Left kidney (tissue), 8 donors: Measurements from ENCODE around the gene ODC1. TPM values are rescaled to one million over a fixed set of nuclear protein-coding genes. Genes with fewer than 3 reads are reported as not detected.
"Not testable (repeated sequence)": the region's sequence is repeated elsewhere in the genome, so short reads cannot be mapped to it uniquely, and the experiment has no call there.

ENCODE experiments used
- DNase-seq: peaks from one replicate; pipeline ENCODE4 v3.0.0-alpha.2; 2013
- long read RNA-seq, 8 donors: transcript quantifications; one replicate each; lab custom pipeline, GENCODE V29; 2026
- polyA plus RNA-seq: library from polyadenylated mRNA; unstranded; fragments of 120-200 nt; gene quantifications from one replicate; pipeline ENCODE4 v1.2.1, GENCODE V29; 2013; ENCODE audit not compliant: insufficient read length

Gene ODC1
- 375 TPM for polyA plus RNA-seq
- long read RNA-seq, donor 1, transcript ODC1-201 (12 exons, 2,653 nt), result major isoform, 146 of 210 reads
- long read RNA-seq, donor 1, partial matches to known transcripts, result 53 of 210 reads
- long read RNA-seq, donor 1, other reads (novel, unspliced or antisense), result 11 of 210 reads
- long read RNA-seq, donor 2, transcript ODC1-201 (12 exons, 2,653 nt), result major isoform, 142 of 187 reads
- long read RNA-seq, donor 2, partial matches to known transcripts, result 45 of 187 reads
- long read RNA-seq, donor 2, other reads (novel, unspliced or antisense), result 0 of 187 reads
- long read RNA-seq, donor 3, transcript ODC1-201 (12 exons, 2,653 nt), result major isoform, 103 of 149 reads
- long read RNA-seq, donor 3, partial matches to known transcripts, result 46 of 149 reads
- long read RNA-seq, donor 3, other reads (novel, unspliced or antisense), result 0 of 149 reads
- long read RNA-seq, donor 4, partial matches to known transcripts, result 0 of 1 reads
- long read RNA-seq, donor 4, other reads (novel, unspliced or antisense), result 0 of 1 reads
- long read RNA-seq, donor 5, transcript ODC1-201 (12 exons, 2,653 nt), result major isoform, 190 of 339 reads
- long read RNA-seq, donor 5, partial matches to known transcripts, result 136 of 339 reads
- long read RNA-seq, donor 5, other reads (novel, unspliced or antisense), result 13 of 339 reads
- long read RNA-seq, donor 6, transcript ODC1-201 (12 exons, 2,653 nt), result major isoform, 174 of 241 reads
- long read RNA-seq, donor 6, partial matches to known transcripts, result 61 of 241 reads
- long read RNA-seq, donor 6, other reads (novel, unspliced or antisense), result 6 of 241 reads
- long read RNA-seq, donor 7, transcript ODC1-201 (12 exons, 2,653 nt), result major isoform, 235 of 317 reads
- long read RNA-seq, donor 7, partial matches to known transcripts, result 72 of 317 reads
- long read RNA-seq, donor 7, other reads (novel, unspliced or antisense), result 10 of 317 reads
- long read RNA-seq, donor 8, transcript ODC1-201 (12 exons, 2,653 nt), result major isoform, 62 of 78 reads
- long read RNA-seq, donor 8, partial matches to known transcripts, result 16 of 78 reads
- long read RNA-seq, donor 8, other reads (novel, unspliced or antisense), result 0 of 78 reads

DNA sequence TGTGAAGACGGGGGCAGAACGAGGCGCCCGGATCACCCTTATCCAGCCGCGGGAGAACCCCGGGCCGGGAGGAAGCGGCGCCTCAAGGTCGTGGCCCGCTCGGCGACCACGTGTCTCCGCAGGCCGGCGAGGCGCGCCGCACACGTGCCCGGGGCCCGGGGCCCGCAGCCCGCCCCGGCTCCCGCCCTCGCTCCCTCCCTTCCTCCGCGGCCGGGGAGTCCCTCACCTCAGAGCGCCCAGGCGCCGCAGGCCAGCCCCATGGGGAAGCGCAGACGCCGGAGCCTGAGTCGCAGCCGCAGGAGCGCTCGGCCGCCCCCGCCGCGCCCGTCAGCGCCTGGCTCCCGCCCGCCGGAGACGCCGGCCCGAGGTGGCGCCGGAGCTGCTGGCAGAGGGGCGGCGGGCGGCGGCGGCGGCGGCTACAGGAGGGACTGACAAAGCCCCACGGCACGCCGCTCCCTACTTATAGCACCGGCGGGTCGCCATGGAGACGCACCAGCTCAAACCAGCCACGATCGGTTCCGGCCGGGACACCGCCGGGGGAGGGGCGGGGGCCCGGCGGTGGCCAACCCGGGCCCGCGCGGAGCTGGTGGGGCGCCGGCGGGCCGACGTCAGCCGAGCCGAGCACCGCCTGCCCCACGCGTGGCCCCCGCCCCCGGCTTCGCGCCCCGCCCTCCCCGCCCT is at the start of gene ODC1:
ODC1 (minus strand) TSS at position 433 of the 681 bp plus-strand sequence. CDS start 3,295 bp downstream, outside the sequence.
- peak; percentile 92 for DNase-seq

DNA sequence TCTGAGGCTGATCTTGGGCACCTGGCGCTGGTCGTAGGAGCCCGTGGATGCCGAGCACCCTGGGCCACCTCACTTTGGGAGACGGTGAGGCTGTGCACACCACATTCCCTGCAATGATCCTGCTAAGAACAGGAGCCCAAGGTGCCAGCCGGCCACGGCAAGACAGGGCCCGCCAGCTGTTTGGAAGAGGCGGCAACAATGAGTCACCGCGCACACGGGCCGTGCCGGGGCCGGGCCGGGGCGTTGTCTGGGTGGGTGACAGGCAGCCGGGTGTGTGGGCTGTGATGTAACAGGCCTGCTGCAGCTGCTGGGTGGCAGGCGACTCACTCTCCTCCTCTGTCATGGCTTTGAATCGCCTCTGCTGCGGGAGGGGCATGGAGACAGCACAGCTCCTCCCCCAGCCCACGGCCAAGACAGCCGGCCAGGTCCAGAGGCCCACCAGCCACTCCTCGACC is 49.7 kb upstream of the ODC1 start:
- DNase-seq, result no peak

DNA sequence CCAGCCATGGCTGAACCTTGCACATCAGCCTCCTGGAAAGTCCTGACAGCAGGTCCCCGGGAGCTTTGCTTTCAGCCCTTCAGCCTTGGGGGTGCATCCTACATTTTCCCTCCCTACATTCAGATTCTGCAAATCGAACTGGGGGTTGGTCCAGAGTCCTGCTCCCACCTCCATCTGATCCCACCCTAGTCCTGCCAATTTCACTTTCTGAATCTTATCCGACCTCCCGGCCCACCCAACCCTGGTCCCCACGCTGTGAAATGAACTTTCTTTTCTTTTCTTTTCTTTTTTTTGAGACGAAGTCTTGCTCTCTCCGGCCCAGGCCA is 47.8 kb upstream of the ODC1 start:
- DNase-seq, result no peak

DNA sequence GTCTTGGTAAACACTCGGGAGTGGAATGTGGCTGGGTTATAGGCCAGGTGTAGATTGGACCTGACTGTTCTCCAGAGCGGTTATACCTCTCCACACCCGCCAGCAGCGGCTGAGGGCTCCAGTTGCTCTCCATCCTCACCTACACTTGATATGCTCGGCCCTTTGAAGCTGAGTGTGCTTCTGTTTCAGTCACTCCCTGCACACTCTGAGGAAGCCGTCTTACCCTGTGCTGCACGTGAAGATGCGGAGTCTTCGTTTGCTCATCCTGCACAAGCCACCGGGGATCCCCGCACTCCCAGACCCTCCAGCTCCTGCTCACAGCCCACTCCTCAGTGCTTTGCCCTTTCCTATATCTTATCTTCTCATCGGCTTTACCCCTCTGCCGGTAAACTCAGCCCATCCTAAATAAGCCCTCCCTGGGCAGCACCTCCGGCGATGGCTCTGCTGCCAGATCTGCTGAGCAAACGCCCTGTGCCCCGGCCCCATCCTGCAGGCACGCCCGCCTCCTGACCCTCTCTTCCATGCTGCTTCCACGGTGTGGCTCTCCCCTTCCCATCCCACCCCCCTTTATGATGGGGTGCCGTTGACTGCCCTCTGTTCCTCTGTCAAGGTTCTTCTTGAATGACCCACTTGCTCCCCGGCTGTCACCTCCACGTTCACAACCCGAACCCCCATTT is 47.3 kb upstream of the ODC1 start:
- no peak for DNase-seq

DNA sequence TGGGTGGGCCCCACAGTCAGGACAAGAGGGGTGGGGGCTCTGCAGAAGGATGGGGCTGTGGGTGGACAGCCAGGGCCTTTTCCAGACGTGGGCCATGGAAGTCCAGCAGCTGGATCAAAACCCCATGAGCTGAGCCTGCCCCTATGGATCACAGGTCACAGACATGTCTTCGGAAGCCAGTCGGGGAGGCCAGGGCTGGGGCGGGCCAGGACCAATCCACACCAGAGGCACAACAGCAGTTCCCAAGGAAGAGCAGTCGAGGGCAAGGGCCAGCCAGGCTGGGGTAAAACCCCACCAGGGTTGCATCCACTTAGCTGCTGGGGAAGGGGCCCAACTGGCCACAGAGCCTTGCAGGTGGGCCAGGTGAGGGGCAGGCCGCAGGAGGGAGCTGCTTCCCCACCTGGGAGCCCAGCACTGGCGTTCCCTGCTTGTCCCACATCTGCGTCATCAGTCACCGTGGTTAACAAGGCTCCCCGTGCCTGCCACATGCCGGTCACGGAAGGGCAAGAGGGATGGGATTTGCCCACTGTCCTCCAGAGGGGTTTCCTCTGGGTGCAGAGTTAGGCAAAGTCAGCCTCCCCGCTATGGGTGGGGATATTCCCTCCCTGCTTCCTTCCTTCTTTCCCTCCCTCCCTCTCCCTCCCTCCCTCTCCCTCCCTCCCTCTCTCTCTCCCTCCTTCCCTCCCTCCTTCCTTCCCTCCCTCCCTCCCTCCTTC is 46.4 kb upstream of the ODC1 start:
- DNase-seq, result no peak

DNA sequence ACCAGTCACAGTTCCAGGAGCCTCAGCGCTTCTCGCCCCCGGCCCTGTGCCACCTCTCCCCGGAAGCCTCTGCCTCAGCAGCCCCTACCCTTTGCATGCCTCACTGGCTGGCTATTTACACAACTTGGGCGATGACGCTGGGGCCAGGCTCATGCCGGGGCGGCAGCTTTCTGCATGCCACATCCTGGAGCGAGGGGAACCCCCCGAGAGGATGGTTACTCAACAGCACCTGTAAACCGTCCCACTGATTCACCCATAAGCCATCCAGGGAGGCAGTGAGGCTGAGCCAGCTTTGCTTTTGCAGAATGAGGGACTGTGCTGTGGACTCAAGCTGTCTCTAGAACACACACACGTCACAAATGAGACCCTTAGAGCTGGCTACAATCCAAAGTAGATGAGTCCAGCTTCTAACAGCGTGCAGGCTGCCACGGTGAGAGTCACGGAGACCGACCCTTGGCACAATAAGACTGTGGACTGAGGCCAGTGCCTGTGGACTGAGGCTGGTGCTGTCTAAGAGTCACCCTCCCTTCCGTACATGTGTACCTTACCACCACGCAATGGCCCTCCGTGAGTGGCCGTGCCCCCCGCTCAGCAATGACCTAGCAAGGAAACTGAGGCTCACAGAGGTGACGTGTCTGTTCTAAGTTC is 45.6 kb upstream of the ODC1 start:
- DNase-seq, result no peak

DNA sequence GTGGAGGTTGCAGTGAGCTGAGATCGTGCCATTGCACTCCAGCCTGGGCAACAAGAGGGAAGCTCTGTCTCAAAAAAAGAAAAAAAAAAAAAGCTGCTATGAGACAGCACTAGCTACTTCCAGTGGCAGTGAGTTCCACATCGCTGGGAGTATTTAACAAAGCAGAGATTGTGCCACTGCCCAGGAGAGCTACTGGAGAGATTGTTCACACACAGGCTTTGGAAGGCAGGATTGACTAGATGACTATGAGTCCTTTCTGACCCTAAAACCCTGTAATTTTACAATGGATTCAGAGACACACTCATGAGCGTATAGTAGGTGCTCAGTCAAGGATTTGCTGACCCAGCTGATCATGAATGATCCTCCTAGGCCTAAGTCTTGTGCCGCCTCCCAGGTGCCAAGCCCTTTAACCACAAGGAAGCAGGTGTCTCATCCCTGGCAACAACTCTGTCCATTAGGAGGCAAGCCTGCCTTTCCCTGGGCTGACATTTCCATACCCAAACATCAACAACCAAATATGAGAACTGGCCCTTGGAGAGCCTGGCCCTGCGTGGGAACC is 45.0 kb upstream of the ODC1 start:
- no peak for DNase-seq

DNA sequence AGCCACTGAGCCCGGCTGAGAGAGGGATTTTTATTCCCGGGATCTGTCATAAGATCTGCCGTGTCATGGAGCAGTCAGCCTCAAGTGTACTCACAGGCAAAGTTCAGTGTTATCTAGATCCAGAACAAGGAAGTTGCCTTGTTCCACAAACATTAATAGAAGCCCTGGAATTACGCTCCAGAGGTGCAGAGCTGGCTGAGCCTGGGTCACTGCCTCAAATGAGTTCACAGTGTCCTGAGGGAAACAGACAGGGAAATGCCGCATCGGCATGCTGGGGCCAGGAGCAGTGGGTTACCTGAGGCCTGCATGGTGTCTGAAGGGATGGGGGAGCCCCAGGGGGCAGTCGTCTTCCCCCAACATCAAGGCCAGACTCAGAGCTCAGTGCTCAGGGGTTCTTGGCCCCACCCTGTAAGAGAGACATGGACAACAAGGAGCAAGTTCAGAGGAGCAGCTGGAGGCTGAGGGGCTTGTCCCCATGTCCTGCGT is 42.7 kb upstream of the ODC1 start:
- DNase-seq, result no peak

DNA sequence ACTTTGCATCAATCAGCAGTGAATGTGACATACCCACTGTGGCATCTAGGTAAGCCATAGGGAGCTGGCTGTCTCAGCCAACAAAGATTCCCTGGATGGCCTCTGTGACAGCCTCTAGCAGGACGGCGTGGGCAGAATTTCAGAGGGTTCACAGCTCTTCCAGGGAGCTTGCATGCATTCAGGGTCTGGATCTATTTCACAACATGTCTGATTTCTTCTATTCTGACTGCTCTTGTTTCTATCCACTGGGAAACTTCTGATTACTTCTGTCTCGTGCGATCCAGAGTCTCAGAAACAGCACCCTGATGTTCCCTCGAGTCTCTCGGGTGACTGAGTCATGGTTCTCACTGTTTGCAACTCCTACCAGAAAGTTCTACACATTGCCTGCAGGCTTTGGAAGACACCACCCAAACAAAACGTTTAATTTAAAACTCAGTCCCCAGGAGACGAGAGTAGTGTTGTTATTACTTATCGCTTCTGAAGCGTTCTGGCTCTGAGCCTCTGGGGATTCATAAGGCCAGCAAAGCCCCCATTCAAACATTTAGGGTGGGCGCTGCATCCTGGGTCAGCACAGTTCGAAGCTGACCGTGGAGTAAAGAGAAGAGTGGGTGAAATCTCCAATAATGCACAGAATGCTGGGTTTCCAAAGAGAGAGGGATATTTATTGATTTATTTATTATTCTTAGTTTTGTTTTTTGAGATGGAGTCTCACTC is 41.9 kb upstream of the ODC1 start:
- no peak for DNase-seq

DNA sequence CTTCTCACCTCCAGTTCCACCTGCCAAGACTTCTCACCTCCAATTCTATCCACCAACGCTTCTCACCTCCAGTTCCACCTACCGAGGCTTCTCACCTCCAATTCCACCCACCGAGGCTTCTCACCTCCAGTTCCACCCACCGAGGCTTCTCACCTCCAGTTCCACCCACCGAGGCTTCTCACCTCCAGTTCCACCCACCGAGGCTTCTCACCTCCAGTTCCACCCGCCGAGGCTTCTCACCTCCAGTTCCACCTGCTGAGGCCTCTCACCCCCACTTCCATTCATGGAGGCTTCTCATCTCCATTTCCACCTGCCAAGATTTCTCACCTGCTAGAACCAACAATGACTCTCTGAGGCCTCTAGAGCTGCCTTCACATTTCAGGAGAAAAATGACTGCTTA is 40.0 kb upstream of the ODC1 start:
- not testable (repeated sequence) for DNase-seq

DNA sequence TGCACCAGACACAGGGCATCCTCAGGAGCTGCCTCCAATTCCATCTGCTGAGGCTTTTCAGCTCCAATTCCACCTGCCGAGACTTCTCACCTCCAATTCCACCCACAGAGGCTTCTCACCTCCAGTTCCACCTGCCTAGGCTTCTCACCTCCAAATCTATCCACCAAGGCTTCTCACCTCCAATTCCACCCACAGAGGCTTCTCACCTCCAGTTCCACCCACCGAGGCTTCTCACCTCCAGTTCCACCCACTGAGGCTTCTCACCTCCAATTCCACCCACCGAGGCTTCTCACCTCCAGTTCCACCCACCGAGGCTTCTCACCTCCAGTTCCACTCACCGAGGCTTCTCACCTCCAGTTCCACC is 39.6 kb upstream of the ODC1 start:
- not testable (repeated sequence) for DNase-seq

DNA sequence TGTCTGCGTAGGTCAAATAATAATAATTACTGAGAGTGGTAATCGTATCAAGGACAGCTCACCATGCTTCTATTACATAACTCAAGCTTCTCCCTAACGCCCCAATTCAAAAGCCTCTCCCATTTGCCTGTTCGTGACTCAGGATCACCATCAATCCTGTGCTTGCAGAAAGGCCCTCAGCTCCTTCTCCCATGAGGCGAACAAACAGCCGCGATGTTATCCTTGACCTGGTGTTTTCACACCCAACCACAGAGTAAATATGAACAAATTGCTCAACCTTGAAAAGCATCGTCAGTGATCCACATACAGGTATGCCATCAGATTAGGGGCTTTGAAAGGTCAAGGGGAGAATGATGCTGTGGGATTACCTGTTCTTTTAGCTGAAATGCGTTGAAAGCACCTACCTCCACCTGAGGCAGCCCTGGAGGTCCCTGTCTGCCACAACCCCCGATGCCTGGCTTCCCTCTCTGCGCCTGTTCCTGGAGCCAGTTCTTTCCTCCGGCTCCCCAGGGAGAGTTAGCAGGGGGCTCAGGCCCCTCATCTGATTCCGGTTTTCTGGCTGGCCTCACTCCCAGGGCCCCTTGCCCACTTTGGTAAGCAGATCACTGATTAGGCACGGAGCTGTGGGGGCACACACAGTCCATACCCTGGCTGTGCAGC is 39.1 kb upstream of the ODC1 start:
- no peak for DNase-seq

DNA sequence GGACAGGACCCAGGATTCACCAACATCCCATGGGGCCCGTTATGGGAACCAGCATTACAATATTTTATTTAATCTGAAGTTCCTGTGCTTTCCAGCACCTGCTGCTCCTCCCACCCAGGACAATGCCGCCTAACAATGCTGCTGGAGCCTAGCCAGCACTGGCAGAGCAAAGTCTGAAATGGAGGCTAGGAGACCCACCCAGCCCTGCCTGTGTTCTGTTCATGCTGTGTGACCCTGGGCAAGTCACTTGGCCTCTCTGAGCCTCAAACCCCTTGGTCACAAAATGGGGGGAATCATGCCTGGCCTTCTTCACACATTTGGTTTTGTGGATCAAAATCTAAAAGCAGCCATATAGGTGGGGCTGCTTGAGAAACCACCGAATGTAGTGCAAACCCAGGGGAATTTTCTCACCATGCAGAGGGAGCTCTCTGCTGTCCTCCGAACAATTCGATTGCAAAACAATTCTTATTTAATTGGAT is 38.5 kb upstream of the ODC1 start:
- DNase-seq, result no peak

DNA sequence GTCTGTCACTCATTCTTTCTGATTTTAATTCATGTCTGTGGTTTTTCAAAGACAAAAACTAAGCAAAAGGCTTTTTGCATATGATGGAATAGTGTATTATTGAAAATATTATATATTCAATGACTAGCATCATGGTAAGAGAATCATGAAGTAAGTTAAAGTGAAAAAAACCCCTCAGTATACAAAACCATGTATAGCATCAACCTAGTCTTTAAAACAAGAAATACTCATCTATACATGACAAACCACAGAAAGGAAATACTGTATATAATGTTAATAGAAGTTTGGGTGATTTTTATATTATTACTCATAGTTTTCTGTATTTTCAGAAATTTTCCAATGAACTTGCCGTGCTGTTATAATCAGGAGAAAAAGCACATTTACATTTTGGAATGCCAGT is 38.0 kb upstream of the ODC1 start:
- DNase-seq, result no peak

DNA sequence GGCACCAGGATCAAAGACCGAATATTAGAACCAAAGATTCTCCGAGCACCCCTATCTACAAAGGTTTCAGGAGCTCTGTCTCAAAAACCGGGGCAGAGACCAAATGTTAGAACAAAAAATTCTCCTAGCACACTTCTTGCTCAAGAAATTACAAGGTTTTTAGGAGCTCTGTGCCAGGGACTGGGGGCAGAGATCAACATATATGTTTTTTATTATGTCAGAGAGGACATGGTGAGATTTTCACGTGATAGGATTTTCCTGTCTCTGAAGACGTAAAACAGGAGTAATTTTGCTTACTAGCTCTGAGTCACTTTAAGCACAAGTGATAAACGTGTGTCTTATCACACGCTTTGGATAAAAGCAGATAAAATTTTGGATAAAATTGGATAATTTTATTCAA is 34.8 kb upstream of the ODC1 start:
- no peak for DNase-seq

DNA sequence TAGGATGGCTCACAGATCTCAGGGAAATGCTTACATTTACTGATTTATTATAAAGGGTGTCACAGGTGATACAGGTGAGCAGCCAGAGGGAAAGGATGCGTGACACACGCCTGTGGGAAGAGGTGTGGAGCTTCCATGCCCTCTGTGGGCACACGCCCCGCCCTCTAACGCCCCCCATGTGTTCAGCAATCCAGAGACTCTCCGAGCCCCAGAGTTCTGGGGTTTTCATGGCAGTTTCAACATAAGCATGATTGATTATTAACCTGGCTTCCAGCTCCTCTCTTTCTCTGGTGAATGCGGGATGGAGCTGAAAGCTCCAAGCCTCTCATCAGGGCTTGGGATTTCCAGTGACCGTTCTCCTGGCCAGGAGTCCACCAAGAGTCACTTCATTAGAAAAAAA is 34.3 kb upstream of the ODC1 start:
- no peak for DNase-seq

DNA sequence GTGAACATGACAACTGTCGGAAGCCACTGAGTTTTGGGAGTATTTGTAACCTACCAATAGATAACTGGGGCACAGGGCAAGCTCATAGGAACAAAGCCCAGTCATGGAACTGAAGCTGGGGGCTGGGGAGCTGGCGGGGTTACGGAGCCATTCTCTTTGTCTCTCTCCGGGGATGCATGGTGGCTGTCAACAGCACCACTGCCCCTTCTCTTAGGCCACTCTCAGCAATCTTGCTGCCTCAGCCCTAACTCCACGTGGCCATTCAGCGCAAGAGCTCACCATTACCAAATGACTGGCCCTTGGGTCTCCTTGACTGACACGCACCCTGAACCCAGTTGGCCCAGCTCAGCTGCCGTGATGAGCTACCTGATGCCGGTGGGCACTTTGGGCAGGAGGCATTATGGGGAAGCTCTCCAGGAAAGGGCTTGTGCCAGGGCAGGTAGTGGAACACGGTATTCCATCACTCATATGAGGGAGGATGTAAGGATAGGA is 33.6 kb upstream of the ODC1 start:
- DNase-seq, result no peak

DNA sequence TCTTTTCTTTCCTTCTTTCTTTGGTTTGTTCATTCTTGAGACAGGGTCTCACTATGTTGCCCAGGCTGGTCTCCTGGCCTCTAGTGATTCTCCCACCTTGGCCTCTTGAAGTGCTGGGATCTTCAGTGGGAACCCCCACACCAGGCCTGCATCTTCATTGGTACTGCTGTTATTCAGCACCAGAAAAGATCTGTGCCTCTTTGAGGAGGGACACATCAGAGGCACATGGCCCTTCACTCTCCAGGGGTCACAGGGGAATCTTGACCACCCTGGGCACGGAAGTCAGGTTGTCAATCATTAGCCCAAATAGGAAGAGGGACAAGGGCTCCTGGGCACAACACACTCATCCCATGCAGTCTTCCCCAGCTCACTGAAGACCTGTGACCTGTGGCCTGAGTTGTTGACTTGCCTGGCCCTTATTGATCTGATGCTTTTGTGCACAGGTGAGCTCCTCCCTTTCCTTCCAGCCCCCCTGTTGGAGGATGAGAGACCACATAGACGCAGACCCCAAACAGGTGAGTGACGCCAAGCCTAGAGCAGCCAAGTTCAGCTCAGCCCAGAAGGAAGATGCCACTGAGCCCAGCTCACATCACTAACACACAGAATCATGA is 33.0 kb upstream of the ODC1 start:
- no peak for DNase-seq
